H1 (cell line): Measurements from ENCODE around the gene SCYGR7.

Source experiments
- CTCF ChIP-seq, 3 experiments: IDR thresholded peaks; 1 replicate in 2 of 3; 2 replicates in 1 of 3; pipeline versions ENCODE4 v1.5.1 to v1.6.1; 2011; ENCODE audit warnings: low read length in 3 of 3, mild to moderate bottlenecking in 3 of 3, inconsistent platforms in 2 of 3, low read depth in 1 of 3, moderate library complexity in 1 of 3; ENCODE audit not compliant: insufficient read depth in 1 of 3; ENCODE audit errors: control extremely low read depth in 1 of 3
- POLR2A ChIP-seq, 2 experiments: IDR thresholded peaks; 1 replicate in 1 of 2; 2 replicates in 1 of 2; pipeline ENCODE4 v1.6.1; 2011; ENCODE audit warnings: low read depth in 2 of 2, low read length in 2 of 2, mild to moderate bottlenecking in 2 of 2; ENCODE audit errors: control extremely low read depth in 1 of 2

GRCh38 chr2:227684258-227684657 lies 43.9 kb upstream of the SCYGR7 start:
- TF ChIP-seq CTCF (IDR thresholded peaks at IDR 0.05; ENCODE audit: control extremely low read depth in 1 of 3, insufficient read depth in 1 of 3, low read depth in 1 of 3, low read length in 3 of 3) (no peak), POLR2A (IDR thresholded peaks at IDR 0.05; ENCODE audit: control extremely low read depth in 1 of 2, low read depth in 2 of 2, low read length in 2 of 2) (no peak)
